Stimulated activated CD4-positive, alpha-beta T cell treated with anti-CD3 and anti-CD28 coated beads, TNF-alpha, amount 100 ng/mL, for 24 hours (primary cell): ENCODE results near the gene MASP1.

Source experiments
- DNase-seq, 3 experiments: peaks; one replicate each; pipeline ENCODE4 v3.0.0-alpha.2; 2020; ENCODE audit warnings: low read depth in 3 of 3

MASP1 gene

DNA sequence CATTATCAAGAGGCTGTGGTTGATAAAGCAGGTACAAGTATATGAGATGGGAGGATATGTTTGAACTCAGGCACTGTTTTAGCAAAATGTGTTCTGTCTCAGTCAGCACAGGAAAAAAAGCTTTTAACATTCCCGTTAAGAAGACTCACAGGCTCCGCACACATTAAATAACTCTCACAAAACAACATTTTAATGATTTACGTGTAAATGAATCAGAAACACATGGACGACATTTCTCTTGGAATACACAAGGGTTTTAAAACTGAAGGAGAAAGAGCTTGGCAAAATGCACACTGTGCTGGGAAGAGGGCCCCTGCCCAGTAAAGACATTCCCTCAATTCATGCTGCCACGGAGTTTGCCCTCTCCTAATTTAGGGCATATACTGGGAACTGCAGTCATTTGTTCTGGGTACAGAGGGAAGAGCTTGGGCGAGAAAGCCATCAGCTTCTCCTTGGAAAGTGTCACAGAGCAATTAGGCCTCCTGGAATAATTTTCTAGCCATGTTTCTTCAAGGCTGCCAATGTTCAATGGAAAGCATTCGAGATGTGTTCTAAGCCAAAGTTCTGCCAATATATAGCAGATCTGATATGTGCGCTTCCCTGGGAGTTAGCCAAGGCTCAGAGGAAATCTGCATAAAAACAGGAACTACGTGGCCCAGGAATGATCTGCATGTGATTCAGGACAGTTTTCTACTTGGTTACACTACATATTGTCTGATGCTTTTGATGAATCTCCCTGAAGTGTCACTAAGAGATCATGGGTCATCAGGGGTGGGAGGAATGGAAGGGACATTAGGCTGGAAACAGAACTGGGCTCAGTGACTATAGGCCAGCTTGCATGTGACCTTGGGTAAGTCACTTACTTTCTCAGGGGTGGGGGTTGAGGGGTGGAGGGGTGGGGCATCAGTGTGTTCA lies 2.2 kb upstream of the MASP1 start:
- no peak for DNase-seq

DNA sequence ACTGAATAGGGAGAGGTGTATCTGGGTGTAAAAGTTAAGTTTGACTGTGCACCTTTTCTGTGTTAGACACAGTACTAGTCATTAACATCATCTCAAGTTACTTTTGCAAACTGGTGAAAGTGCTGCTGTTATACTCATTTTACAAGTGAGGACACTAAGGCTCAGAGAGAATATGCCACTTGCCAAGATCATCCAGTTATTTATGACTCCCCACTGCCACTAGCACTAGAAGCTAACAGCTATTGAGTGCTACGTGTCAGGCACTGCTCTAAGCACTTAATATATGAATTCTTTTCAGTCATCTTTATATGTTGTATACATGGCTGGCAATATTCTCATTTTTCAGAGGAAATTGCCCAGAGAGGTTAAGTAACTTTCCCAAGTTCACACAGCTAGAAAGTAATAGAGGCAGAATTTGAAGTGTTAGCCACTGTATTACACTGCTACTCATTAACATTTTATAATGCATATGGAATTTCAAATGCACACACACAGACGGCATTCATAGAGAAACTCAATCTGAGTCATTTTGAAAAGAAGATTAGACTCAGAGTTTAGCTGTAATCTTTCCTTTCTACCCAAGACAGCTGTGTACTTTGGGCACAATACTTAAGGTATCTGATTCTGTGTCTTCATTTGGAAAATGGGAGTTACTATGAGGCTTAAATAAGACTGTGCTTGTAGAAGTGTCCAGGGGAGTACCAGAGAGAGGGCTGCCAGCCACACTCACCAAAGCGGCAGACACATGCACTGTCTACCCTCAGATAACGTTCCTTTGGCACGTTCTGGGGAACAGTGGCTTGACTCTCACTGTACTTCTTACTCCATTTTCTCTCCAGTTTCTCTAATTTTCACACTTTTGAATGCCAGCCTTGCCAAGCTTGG lies 1.3 kb upstream of the MASP1 start:
- DNase-seq = no peak

DNA sequence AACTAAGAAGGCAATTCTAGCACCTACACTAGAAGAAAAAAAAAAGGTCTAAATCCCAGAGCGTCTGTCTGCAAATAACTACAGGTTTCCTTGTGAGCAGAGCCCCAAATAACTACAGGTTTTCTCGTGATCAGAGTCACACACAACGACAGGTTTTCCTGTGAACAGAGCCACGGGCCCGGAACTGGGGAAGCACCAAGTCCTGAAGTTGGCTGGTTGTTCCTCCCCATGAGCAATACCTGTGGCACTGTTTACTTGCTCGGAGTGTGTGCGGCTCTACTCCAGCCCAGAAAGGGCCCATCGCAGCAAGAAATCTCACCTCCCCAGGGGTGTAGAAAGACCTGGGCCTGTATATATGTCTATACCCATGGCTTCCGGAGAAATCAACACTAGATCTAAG lies 644 bp upstream of the MASP1 start:
- DNase-seq = no peak

DNA sequence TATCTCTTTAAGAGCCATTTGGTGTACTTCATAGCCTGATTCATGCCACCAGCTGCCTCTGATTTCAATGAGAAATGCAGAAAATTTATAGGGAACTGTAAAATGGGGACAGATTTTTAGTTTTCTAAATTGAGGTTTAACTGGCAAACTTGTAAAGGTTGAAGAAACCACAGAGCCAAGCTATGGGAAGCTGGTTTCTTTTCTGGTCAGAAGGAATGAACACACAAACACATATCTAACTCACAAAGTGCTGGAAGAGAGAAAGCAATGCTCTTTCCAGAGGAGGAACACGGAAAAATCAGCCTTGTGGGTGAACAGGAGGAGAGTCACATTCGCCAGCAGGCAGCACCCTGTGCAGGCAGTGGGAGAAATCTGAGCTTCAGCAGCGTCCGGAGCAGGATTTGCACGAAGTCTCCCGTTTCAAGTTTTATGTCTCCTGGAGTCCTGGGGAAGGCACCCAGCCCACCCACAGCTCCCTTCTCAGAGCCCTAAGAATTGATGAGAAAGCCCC lies 481 bp downstream of the MASP1 start:
- DNase-seq = no peak

DNA sequence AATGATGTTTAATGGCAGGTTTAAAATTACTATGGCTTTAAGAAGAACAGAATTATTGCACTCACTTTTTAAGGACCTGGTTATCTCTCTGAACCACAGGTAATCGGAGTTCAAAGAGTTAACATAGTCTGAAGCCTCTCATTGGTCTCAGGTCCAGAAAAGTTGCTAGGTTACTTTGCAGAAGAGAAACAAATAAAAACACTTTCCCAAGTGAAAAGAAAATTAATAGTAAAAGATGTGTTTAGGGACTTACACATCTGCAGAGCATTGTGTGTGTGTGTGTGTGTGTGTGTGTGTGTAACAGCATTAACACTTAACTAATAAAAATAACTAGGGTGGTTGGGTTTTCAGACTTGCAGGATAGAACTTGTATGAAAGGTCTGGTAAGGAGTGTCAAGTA lies 1.0 kb downstream of the MASP1 start:
- DNase-seq = no peak

DNA sequence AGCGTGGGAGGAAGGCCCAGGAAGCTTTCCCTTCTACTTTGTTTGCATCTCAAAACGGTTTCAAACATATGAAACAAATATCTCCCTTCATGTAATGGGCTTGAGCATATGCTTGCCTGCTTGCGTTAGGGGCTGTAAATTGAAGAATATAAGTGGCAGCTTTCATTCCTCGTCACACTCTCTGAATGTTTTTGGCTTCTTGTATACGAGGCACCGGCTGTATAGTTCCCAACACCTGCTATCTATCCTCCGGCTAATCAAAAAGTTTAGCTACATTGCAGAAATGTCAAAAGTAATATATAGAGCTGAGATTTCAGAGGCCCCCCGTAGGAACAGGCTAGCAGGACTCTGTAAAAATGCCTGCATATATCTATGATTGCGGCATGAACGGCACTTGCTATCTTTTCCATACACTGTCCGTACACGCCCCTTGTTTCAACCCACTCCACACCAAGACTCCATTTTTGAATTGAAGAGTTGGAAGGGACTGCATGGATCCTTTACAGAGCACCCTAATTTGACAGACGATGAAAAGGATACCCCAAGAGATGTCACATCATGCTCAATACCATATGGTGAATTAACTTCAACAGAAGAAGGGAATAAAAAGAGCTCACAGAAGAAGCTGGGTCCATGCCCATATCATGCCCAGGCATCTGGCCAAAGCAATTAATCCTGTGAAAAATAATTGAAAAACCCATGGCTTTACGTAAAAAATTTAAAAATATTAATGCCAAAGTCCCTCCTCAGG lies 2.5 kb downstream of the MASP1 start:
- no peak for DNase-seq

DNA sequence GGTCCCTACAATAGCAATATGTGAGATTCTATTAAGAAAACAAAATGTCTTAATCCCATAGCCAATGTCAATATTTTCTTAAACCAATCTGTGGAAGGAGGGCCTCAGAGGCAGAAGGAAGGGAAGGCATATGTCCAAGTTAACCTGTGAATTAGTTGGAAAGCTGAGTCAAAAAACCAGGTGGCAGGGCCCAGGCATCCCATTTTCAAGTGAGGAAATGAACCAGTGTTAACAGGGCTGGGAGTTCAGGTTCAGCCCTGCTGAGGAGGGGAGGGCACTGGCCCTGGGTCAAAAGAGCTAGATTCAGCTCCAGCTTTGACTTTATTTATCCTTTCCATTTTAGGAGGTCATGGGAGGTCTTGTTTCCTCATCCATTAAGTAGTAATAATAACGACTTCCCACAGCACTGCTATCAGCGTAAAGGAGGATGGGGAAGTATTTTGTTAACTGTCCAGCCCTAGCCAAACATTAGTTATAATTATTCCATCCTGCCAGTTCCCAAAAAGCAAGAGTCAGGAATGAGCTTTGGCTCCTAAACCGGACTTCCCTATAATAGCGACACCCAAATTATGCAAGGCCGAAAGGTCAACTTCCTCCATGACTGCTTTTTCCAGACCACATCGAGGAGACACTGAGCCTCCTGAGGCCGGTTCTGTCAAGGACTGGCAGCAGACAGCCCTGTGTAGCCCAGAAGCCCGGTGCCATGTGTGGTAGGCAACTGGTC lies 3.2 kb downstream of the MASP1 start:
- no peak for DNase-seq

DNA sequence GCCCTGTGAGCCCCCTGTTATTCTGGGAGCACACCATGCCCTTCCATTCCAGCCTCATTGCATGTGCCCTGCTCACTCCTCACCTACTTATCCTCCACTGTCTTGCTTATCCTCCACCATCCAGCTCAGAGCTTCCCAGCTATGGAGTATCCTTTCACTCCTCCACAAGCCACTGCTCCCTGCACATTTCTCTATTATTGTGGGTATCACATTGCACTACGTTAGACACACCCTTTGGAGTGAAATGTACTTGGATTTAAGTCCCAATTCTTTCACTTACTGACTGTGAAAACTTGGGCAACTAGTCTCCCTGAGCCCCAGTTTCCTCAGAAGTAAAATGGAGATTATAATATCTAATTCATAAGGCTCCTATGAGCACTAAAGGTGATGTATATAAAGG lies 4.3 kb downstream of the MASP1 start:
- no peak for DNase-seq

DNA sequence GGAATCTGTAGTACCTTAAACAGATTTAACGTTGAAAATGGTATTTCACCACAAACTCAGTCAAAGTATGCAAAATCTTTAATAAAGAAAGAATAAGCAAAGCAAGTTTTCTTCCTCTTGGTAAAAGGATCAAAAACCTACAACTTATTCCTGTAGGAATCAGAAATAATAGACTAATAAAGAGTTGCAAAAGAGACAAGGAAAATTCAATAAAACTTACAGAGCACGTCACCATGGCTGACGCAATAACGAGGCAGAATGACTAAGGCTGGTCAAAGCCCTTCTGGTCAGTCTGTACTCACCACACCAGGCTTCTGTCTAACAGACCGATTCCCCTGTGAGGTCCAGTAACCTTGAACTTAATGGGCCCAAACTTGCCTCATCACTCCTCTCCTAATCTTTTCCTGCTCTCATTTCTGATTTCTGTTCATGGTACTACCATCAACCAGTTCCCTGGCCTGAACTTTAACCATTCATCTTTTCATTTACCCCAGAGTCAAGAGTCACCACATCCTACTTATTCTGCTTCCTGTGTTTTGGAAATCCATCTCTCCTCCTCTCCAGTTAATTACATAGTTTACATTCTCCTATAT lies 5.0 kb downstream of the MASP1 start:
- DNase-seq = no peak

DNA sequence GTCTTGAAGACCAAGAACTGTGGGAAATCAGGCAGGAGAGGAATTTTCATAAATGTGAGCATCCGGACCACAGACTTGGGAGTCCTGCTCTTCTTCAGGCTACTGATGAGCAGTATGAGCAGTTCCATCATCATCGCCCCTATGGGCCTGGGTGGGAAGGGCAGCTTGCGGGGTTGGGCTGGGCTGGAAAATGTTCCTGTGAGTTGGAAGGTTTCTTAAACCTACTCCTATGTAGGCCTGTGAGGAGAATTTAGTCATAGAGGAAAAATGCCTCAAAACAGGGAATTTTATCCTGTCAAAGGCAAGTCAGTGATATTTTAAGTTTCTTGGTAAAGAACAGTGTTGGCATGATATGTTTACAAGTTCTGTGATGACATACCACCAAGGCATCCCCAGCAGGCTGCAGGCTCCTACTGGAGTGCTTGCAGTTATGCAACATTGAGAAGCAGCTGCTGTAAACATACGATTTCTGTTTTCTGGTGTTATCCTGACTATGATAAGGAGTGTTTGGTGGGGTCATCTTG lies 10.3 kb downstream of the MASP1 start:
- DNase-seq = no peak

DNA sequence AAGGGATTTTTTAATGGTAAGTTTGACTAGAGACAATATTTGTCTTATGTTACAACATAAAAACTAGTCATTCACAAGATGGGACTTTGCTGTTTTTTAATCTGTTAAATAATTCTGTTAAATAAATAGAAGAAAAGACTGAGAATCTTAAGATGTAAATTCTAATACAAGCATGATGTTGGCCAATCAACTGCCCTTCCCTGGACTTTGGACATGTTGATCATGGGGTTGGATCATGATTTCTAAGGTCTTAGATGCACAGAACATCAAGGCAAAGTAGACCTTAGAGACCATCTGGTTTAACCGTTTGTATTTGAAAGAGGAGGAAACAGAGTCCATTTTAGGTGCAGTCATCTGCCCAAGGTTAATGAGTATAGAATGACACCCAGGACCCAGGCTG lies 10.9 kb downstream of the MASP1 start:
- DNase-seq = no peak

DNA sequence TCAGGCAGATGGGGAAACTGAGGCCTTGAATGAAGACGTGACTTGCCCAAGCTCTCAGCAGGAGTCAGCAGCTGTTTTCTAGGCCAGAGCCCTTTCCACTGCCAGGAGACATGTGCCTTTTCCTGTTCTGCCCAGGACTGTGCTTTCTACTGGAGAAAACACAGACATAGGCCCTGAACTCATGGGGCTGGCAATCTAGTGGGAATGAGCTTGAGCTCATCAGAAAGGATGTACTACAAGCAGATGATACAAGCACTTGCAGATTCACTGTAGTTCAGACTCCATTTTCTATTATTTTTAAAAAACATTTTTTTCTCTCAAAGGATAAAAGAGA lies 14.4 kb downstream of the MASP1 start:
- no peak for DNase-seq

DNA sequence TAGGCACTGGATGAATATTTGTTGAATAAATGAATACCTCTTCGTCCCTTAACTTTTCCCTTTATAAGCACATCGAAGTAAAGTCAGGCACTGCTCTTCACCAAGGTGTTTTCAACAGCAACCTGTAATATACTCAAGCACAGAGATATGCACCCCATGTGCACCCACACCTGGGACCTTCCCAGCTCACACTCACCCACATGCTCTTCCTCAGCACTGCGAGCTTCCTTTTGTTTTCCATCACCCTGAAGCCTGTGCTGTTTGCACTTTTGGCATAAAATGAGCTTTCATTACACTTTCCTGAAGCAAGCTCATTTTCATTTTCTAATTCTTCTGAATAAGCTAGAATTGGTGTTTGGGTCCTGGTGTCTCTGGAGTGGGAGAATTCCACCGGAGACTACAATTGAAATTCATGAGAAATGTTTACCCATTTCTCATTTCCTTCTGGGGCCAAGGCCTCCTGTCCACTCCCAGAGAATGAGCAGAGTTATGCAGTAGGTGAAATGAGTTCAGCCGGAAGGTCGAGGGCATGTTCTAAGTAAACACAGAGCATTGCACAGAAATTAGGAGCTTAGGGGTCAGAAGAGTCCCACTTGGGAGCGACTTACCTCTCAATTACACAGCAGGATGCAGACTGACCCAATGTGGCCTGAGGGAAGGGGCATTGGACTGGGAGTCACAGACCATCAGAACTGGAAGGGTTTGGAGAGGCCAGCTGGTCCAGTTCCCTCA lies 15.0 kb downstream of the MASP1 start:
- DNase-seq = no peak

DNA sequence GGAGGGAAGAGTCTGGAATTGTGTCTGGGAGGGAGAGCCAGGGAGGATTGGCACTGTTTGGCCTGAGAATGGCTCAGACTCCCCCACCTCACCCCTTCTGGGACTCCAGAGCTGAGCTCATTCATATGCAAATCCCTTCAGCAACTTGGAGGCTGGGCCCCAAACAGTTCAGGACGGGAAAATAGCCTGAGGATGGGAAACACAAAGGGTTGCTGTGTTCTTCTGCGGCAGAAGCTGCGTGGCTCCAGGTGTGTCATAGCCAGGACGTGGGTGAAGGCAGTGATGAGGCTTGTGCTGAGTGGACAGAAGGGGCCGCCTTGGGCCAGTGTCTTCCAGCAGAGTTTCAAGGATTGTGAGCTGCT lies 16.6 kb downstream of the MASP1 start:
- DNase-seq = no peak

DNA sequence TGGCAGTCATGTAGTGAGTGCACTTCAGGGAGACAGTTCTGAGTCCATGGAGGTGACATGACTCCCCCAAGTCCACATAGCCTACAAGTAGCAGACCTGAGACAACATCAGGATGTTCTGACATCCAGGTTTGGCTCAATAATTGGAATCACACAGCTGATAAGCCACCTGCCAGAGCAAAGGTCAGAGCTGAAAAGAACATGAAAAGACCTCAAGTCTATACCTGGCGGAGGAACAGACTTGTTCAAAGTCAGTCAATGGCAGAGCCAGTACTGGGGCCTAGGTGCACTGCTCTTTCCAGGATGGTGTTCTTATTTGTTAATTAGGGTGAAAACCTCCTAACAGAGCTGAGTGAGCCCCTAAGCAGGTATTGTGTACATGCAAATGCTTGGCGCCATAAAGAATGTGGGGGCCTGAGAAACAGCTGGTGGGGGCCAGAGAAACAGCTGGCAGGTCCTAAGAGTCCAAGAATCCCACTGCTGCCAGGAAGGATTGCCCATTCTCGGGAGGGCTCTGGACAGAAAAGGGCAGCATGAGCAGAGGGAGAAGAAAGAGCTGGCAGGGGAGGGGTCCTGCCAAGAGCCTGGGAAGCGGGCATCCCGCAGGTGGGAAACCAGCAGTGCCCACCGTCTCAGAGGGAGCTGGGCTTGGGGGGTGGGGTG lies 17.1 kb downstream of the MASP1 start:
- no peak for DNase-seq

DNA sequence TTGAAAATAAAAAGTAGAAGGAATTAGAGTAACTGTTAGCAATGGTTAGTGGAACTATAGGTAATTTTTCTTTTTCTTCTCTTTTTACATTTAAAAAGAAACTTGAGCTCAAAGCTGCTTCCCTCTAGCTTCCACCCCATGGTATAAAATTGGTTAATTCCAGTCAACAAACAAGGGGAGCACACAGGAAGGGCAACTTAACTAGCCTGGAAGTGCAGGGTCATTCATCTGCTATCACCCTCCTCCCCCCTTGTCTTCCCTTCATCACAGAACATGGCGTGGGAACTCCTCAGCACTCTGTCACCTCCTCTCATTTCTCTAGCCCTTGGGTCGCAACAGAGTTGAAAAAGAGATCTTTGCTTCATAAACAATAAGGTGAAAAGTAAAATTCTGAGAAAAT lies 20.0 kb downstream of the MASP1 start:
- DNase-seq = no peak

DNA sequence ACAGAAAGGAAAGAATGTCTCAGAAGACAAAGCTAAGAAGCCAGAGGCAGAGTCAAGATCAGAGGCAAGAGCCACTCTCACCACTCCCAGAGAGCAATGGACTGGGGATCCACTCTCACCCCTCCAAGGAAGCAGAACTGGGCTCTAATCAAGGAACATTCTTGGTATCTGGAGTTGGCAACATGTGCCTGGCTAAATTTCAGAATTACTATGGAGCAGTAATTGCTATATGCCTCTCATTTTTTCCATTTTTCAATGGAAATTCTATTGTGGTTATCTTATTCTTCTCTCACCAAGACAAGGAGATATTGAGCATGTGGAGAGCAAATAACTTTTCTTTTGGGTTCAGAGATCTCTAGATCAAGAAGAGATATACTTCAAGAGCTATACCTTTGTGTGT lies 22.1 kb downstream of the MASP1 start:
- DNase-seq = no peak

DNA sequence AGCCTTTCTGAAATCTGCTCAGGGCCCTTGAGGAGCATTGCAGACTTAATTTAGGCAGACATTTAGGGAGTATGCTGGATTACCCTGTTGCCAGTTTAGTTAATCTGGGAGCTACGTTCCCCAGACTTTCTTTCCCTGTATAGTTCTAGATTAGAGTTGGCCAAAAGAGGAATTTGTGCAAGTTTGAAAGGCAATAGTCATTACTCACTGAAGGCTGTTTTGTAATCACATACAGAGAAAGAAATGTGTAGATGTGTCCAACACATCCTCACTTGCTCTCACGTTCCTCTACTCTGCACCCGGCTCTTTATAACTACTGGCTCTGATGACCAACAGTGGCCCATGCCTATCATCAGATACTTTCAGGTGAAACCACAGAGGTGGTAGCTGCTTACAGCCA lies 24.2 kb downstream of the MASP1 start:
- no peak for DNase-seq

DNA sequence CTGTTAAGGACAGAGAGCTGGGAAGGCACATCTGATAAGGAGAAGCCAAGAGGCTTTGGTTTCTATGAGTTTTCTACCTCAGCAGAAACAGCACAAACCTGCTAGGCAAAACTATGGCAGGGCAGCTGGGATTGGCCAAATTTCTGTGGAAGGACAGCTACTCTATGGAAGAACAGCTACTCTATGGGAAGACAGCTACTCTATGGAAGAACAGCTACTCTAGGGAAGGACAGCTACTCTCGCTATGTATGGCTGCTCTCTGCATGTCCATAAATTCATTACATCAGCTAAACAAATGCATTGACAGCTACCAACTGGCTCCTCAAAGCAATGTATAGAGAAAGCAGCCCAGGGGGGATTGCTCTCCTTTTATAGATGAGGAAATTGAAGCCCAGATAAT lies 24.8 kb downstream of the MASP1 start:
- DNase-seq = no peak
